ENCODE measurements around the gene RTF1.

GRCh38 chr15:41501931-41502794 lies 85.3 kb downstream of the RTF1 start:
- TF ChIP-seq CTCF (IDR thresholded peaks at IDR 0.05; ENCODE audit: low read depth, low read length) (no peak), MAX (IDR thresholded peaks at IDR 0.05; ENCODE audit: low read depth, low read length) (no peak), POLR2A (IDR thresholded peaks at IDR 0.05; ENCODE audit: extremely low read depth, insufficient read length) (no peak)
